Effector memory CD4-positive, alpha-beta T cell (primary cell): Measurements from ENCODE around the gene TPRN.
A peak's percentile ranks its signal among the peaks of the same experiment; 100 is the strongest.
"Not testable (repeated sequence)": the region's sequence is repeated elsewhere in the genome, so short reads cannot be mapped to it uniquely, and the experiment has no call there.

ENCODE experiments used
- DNase-seq, 3 donors: peaks; one replicate each; pipeline ENCODE4 v3.0.0-alpha.2; 2020
- H3K27ac ChIP-seq: 2 replicates; pipeline ENCODE4 v1.7.0; 2013; ENCODE audit warnings: mild to moderate bottlenecking, low read length, moderate library complexity; ENCODE audit not compliant: insufficient read depth, poor library complexity, severe bottlenecking
- H3K27me3 ChIP-seq: replicated peaks from 2 replicates; pipeline ENCODE4 v1.7.0; 2013; ENCODE audit warnings: mild to moderate bottlenecking, low read length; ENCODE audit not compliant: insufficient read depth, control insufficient read depth, poor library complexity, severe bottlenecking
- H3K36me3 ChIP-seq: 2 replicates; pipeline ENCODE4 v1.7.0; 2013; ENCODE audit warnings: mild to moderate bottlenecking, low read length, moderate library complexity; ENCODE audit not compliant: control insufficient read depth, insufficient read depth
- H3K4me1 ChIP-seq: 2 replicates; pipeline ENCODE4 v1.7.0; 2013; ENCODE audit warnings: low read length, mild to moderate bottlenecking; ENCODE audit not compliant: control insufficient read depth, insufficient read depth, poor library complexity, severe bottlenecking
- H3K4me3 ChIP-seq: 2 replicates; pipeline ENCODE4 v1.7.0; 2013; ENCODE audit warnings: low read length, low read depth, mild to moderate bottlenecking; ENCODE audit not compliant: insufficient read depth, poor library complexity, severe bottlenecking
- H3K9me3 ChIP-seq: 2 replicates; pipeline ENCODE4 v1.7.0; 2013; ENCODE audit warnings: mild to moderate bottlenecking, low read length, moderate library complexity; ENCODE audit not compliant: control insufficient read depth
- total RNA-seq, 3 donors: gene quantifications; one replicate each; lab custom pipeline; 2026; lab: John Stamatoyannopoulos, UW

The TPRN gene, protein sequence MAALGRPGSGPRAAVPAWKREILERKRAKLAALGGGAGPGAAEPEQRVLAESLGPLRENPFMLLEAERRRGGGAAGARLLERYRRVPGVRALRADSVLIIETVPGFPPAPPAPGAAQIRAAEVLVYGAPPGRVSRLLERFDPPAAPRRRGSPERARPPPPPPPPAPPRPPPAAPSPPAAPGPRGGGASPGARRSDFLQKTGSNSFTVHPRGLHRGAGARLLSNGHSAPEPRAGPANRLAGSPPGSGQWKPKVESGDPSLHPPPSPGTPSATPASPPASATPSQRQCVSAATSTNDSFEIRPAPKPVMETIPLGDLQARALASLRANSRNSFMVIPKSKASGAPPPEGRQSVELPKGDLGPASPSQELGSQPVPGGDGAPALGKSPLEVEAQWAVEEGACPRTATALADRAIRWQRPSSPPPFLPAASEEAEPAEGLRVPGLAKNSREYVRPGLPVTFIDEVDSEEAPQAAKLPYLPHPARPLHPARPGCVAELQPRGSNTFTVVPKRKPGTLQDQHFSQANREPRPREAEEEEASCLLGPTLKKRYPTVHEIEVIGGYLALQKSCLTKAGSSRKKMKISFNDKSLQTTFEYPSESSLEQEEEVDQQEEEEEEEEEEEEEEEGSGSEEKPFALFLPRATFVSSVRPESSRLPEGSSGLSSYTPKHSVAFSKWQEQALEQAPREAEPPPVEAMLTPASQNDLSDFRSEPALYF
- 7.7 to 8.9 (median 8.5) reads per million in 3 donors for total RNA-seq

DNA sequence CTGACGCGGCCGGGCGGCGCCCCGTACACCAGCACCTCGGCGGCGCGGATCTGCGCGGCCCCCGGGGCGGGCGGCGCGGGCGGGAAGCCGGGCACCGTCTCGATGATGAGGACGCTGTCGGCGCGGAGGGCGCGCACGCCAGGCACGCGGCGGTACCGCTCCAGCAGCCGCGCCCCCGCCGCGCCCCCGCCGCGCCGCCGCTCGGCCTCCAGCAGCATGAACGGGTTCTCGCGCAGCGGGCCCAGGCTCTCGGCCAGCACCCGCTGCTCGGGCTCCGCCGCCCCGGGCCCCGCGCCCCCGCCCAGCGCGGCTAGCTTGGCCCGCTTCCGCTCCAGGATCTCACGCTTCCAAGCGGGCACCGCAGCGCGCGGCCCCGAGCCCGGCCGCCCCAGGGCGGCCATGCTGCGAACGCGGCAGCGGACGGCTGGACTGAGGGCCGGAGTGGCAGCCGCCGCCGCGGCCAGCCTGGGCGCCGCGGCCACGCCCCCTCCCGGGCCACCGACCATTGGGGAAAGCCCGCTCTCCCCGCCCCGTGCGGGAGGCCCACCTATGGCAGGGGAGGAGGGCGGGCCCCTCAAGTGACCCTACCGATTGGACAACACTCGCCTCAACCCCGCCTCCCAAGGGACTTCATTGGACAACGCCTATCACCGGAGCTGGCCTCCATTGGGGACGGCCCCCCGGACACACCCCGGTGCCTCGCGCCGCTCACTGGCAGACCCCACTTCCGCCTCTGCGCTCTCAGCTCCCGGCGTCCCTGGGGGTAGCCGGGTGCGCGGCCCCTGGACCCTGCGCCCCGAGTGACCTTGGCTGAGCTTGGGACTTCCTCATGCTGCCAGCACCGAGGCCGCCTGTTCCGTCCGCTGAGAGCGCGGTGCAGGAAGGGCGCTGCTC lies at the start of gene TPRN:
TSS of gene TPRN (minus strand) at position 431 of the 894 bp plus-strand sequence. CDS start at position 401, 30 bp downstream.
- H3K27me3 ChIP-seq, result no peaks in the 10 kb centered on the region
- no peaks in the 10 kb centered on the region for H3K36me3 ChIP-seq
- peak within 1 kb of the TSS; percentile 78 for H3K4me3 ChIP-seq
- no peaks in the 10 kb centered on the region for H3K9me3 ChIP-seq
- H3K4me1 ChIP-seq, result peaks cover 27% of the 10 kb centered on the region
- DNase-seq, result peak; percentile 96 to 98 (median 98)
- peak within 1 kb of the TSS; percentile 83 for H3K27ac ChIP-seq

DNA sequence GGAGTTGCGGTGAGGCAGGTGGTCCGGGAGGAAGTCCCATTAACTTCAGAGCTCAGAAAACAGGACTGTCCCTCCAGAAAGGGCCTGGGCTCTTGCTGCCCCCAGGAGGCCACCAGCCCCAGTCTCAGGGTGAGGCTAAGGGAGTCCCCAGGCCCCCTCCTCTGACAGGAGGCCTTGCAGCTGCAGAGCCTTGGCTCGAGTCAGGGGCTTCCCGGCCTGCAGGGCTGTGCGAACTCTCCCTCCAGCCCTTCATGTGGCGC lies 47.3 kb upstream of the TPRN start:
- Histone ChIP-seq H3K27me3 (no peaks in the 10 kb centered on the region), H3K4me3 (no peak overlapping the region), H3K9me3 (no peaks in the 10 kb centered on the region), H3K27ac (no peak overlapping the region), H3K36me3 (peaks cover 12% of the 10 kb centered on the region), H3K4me1 (peaks cover 2% of the 10 kb centered on the region)
- DNase-seq, result no peak

DNA sequence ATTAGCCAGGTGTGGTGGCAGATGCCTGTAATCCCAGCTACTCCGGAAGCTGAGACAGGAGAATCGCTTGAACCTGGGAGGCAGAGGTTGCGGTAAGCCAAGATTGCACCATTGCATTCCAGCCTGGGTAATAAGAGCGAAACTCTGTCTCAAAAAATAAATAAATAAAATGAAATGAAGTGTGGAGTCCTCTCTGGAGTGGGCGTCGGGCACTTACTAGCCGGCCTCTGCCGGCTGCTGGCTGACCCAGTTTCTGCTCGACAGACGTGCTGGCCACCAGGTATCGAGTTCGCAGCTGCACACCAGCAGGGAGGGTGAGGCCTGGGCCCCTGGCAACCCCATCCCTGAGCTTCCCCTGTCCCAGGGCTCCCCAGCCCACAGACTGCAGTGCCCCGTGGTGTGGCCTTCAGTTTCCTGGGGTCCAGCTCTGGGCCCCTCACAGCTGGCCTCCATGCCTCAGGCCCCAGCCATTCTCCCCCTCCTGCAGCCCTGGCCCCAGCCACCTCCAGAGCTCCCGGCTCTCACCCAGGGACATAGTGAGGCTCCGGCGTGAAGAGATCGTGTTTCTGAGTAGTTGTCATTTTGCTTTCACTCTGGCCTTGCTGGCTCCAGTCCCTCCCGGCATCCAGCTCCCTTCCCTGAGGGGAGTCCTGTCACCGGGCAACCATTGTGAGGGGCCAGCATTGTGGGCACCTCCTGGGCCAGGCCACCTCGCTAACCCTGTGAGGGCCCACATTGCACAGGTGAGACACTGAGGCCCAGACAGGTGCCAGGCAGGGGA lies 46.8 kb upstream of the TPRN start:
- Histone ChIP-seq H3K9me3 (no peaks in the 10 kb centered on the region), H3K36me3 (peaks cover 17% of the 10 kb centered on the region), H3K4me1 (peaks cover 7% of the 10 kb centered on the region), H3K4me3 (no peak overlapping the region), H3K27me3 (no peaks in the 10 kb centered on the region), H3K27ac (no peak overlapping the region)
- no peak for DNase-seq

DNA sequence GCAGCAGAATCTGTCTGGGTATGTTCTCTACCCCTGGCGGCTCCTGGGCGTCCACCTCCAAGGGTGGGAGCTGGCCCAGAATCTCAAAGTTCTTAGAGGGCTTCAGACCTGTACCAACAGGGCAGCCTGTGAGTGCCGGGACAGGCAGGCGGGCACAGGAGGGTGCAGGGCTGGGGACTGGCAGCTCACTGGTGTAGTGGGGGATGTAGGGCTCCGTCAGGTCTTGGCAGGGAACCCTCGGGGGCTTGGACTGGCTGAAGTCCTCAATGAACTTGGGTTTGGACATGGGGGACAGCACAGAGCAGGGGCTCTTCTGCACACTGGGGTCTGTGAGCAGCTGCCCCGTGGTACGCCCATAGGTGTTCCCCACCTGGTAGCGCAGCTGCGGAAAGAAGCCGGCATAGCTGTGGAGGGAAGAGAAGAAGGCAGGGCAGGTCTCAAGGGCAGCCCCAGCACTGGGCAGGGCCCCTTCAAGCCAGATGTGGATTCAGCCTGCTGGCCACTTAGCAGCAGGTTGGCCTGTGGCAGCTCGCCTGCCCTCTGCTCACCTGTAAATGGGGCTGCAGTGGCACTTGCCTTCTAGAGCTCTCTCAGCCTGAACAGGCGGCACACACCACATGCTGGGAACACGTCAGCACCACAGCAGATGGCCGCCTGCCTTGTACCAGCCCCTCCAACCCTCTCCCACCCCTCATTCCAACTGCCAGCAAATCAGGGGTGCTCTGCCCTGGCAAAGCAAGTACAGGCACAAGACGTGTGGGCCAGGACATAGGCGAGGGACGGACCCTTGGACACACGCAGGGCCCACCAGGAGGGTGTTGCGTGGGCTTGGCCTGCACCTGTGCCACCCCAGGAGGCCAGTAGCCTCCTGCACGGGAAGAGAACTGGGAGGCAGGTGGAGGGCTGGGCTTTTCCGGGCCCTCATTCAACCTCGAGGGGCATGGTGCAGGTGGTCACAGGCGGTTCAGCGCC lies 45.2 kb upstream of the TPRN start:
- H3K36me3 ChIP-seq, result peaks cover 22% of the 10 kb centered on the region
- H3K4me1 ChIP-seq, result peaks cover 15% of the 10 kb centered on the region

DNA sequence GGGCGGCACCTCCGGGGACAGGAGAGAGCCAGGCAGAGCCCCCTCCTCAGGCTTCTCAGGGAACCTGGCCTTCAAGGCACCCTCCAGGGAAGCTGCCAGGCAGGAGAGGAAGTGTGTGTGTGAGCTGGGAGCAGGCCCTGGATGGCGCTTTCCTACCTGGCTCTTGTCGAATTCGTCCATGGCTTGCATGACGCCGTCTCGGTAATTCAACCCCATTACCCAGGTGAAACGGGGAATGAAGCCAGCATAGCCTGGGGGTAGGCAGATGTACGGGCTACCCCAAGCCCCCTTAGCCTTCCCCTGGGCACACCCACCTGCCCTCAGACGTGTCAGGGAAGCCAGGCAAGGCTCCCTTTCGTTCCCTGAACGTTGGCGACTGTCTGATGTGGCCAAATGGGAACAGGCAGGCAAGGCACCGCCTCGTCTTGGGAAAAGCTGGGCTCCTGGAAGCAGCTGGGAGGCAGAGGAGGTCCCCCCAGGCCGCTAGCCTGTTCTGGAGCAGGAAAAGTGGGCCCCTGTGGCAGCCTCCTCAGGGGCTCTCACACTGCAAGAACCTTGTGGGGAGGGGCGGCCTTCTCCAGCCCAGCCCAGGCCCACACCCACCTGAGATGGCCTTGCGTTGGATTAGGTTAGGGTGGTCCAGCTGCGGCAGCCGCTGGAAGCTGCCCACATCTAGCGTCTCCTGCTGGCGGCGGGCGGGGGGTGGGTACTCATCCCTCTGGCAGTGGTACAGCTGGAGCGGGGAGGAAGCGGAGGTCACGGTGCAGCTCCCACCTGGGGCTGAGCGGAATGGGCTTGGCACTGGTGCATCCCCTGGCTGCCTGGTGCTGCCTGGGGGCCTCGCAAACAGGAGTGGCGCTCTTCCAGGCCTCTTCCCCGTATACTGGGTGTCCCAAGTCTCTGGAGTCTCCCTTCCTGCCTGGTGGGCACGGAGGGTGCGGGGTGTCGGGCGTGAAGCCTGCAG lies 44.2 kb upstream of the TPRN start:
- H3K9me3 ChIP-seq, result no peaks in the 10 kb centered on the region
- H3K27ac ChIP-seq, result no peak overlapping the region
- peaks cover 15% of the 10 kb centered on the region for H3K4me1 ChIP-seq
- peaks cover 22% of the 10 kb centered on the region for H3K36me3 ChIP-seq
- H3K4me3 ChIP-seq, result no peak overlapping the region
- no peaks in the 10 kb centered on the region for H3K27me3 ChIP-seq
- no peak for DNase-seq

More for the DNA sequence above, 45.2 kb upstream of the TPRN start:
- DNase-seq, result no peak
- Histone ChIP-seq H3K27me3 (no peaks in the 10 kb centered on the region), H3K4me3 (no peak overlapping the region), H3K27ac (no peak overlapping the region), H3K9me3 (no peaks in the 10 kb centered on the region)

DNA sequence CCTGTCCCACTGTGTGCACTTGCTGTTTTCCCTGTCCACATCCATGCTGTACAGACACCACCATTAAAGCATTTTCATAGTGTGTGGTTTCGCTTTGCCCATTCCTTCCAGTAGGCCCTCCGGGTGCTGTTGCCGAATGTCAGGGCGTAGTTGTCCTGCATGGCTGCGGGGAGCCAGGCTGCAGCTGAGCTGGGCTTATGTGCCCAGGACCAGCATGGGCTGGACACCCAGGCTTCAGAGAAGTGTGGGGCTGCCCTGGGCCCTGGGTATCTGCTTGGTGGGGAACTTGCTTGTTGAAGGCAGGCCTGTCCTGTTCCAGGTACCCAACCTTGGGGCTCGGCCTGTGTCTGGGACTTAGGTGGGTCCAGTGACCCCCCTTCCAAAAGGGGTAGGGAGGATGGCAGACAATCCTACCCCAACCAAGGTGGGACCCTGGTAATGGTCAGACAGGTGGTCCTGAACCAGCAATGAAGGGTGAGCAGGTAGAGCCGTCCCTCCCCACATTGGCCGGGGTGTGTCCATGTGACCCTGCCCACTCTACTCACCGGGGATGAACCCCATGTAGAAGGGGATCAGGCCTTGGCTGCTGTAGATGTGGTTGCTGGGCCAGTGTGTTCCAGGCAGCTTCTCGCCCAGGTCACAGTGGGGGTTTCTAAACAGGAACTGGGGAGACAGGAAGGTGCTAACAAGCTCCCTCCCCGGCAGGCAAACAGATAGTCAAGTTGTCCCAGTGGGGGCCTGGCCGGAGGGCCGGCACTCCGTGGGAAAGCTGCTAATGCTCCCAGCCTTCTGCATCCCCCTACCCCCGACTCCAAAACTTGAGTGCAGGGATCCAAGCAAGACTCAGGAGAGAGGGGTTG lies 43.3 kb upstream of the TPRN start:
- DNase-seq, result no peak
- no peak overlapping the region for H3K4me3 ChIP-seq
- H3K4me1 ChIP-seq, result peaks cover 17% of the 10 kb centered on the region
- H3K9me3 ChIP-seq, result no peaks in the 10 kb centered on the region
- H3K27ac ChIP-seq, result no peak overlapping the region
- H3K36me3 ChIP-seq, result peaks cover 22% of the 10 kb centered on the region
- no peaks in the 10 kb centered on the region for H3K27me3 ChIP-seq

DNA sequence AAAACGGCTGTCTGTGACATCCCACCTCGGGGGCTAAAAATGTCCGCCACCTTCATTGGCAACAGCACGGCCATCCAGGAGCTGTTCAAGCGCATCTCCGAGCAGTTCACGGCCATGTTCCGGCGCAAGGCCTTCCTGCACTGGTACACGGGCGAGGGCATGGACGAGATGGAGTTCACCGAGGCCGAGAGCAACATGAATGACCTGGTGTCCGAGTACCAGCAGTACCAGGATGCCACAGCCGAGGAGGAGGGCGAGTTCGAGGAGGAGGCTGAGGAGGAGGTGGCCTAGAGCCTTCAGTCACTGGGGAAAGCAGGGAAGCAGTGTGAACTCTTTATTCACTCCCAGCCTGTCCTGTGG lies 42.7 kb upstream of the TPRN start:
- Histone ChIP-seq H3K36me3 (peaks cover 22% of the 10 kb centered on the region), H3K4me1 (peaks cover 17% of the 10 kb centered on the region)
- not testable (repeated sequence) for H3K9me3 ChIP-seq, H3K27me3 ChIP-seq, DNase-seq, H3K4me3 ChIP-seq, H3K27ac ChIP-seq
